ENCODE results near the gene MEIS2. TPM values are rescaled to one million over a fixed set of nuclear protein-coding genes. Genes with fewer than 3 reads are reported as not detected.

Gene MEIS2
- total RNA-seq (326 and 432 TPM in 2 replicates), polyA plus RNA-seq (224 and 249 TPM in 2 replicates)

DNA sequence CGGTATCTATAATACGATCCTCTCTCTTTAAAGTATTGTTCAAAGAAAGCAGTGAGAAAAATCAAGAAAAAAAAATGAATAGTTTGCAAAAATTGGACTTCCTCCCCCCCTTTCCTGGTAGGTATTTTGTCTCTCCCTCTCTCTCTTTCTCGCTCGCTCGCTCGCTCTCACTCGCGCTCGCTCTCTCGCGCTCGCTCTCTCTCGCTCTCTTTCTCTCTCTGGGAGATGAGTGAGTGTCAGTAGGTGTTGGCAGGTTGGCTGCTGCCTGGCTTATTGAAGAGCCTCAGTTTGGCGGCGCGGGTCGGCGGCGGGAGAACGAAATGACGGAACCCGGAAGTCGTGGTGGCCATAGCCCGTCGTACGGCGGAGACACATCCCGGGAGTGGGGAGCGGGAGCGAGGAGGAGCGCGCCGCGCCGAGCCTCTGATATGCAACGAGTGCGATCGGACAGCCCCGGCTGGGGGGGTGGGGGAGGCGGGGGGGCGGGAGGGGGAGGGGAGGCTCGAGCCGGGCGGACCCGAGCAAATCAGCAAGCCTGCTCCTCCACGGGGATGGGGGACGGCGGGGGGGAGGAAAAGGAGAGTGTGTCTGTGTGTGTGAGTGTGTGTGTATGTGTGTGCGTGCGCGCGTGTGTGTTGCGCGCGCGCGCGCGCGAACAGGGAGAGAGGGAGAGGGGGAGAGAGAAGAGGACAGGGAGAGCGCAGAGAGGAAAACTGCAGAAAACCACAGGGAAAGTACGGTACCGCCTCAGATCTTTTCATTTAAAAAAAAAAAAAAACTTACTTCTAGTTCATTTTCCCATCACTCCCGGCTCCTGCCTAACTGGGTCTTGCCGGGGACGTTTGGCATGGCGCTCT is at the start of gene MEIS2:
Gene MEIS2 (minus strand): TSS at position 441 of the 857 bp plus-strand sequence. CDS start 1,083 bp downstream, outside the sequence.
- peak; percentile 98 for DNase-seq (ENCODE audit: low read depth in 1 of 2, low spot score in 1 of 2)
- Histone ChIP-seq H3K27me3 (no peaks in the 10 kb centered on the region), H3K27ac (peak within 1 kb of the TSS; percentile 97), H3K4me3 (peak within 1 kb of the TSS; percentile 98), H3K4me1 (ENCODE audit: low read depth) (no peaks in the 10 kb centered on the region), H3K36me3 (peaks cover 26% of the 10 kb centered on the region), H3K9me3 (ENCODE audit: low read depth) (no peaks in the 10 kb centered on the region)
- TF ChIP-seq, protein P1, sequence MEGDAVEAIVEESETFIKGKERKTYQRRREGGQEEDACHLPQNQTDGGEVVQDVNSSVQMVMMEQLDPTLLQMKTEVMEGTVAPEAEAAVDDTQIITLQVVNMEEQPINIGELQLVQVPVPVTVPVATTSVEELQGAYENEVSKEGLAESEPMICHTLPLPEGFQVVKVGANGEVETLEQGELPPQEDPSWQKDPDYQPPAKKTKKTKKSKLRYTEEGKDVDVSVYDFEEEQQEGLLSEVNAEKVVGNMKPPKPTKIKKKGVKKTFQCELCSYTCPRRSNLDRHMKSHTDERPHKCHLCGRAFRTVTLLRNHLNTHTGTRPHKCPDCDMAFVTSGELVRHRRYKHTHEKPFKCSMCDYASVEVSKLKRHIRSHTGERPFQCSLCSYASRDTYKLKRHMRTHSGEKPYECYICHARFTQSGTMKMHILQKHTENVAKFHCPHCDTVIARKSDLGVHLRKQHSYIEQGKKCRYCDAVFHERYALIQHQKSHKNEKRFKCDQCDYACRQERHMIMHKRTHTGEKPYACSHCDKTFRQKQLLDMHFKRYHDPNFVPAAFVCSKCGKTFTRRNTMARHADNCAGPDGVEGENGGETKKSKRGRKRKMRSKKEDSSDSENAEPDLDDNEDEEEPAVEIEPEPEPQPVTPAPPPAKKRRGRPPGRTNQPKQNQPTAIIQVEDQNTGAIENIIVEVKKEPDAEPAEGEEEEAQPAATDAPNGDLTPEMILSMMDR (IDR thresholded peaks at IDR 0.05; ENCODE audit: low read depth, low read length): no peak

DNA sequence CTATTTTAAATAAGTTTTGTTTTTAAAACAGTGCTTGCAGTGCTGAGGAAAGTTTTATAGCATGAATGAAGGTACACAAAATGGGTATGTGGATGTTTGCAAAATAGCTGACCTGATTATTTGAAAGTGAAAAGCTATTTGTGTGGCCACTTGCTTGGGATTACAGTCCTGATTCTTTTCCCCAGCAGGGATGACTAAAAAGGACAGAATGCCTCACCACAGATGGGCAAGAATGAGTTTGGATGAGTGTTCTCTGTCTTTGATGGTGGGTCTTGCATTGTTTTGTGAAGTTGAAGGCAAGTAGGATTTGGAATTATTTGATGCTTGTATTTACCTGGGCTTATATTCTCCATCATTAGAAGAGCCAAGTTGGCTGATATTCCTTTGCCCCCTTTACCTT is 48.8 kb upstream of the MEIS2 start:
- Histone ChIP-seq H3K36me3 (no peaks in the 10 kb centered on the region), H3K27ac (no peak overlapping the region), H3K4me3 (no peak overlapping the region), H3K27me3 (no peaks in the 10 kb centered on the region), H3K9me3 (ENCODE audit: low read depth) (no peaks in the 10 kb centered on the region), H3K4me1 (ENCODE audit: low read depth) (peaks cover 3% of the 10 kb centered on the region)
- TF ChIP-seq, protein P1 (IDR thresholded peaks at IDR 0.05; ENCODE audit: low read depth, low read length): no peak
- DNase-seq (ENCODE audit: low read depth in 1 of 2, low spot score in 1 of 2): no peak

DNA sequence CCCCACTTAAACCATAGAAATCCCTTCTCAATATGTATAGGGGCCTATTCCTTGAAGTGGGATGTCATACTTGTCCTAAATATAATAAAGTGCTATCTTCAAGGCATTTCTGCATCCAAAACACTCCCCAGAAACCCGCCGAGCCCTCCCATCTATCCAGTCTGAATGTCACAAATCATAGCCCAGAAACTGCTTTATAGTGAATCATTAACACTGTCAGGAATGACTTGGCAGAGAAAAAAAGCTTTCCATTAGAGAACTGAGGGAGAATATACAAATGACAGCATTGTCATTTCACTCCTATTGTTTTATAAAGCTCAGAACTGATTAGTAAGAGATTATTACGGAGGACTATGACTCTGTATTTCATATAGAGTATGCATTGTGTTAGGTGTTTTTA is 48.4 kb upstream of the MEIS2 start:
- DNase-seq (ENCODE audit: low read depth in 1 of 2, low spot score in 1 of 2): no peak
- TF ChIP-seq, protein P1 (IDR thresholded peaks at IDR 0.05; ENCODE audit: low read depth, low read length): no peak
- H3K36me3 ChIP-seq: no peaks in the 10 kb centered on the region
- no peaks in the 10 kb centered on the region for H3K9me3 ChIP-seq (ENCODE audit: low read depth)
- H3K4me3 ChIP-seq: no peak overlapping the region
- no peaks in the 10 kb centered on the region for H3K27me3 ChIP-seq
- peaks cover 3% of the 10 kb centered on the region for H3K4me1 ChIP-seq (ENCODE audit: low read depth)
- no peak overlapping the region for H3K27ac ChIP-seq

DNA sequence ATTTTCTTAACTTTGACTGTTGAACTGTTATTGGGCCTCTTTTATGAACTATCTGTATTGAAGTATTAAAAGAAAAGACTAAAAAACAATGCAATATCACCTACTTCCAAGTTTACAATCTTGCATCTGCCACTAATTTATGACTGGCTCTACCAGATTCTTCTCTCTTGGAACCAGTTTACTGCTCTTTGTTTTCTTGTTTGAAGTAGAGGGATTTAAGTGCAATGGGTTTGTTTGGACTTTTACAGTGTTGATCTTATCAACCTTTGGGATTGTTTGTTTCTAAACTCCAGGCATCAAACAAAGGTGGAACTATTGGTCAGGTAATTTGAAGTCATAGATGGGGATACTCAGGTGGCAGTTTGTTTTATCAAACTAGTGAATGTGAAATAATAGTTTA is 43.0 kb upstream of the MEIS2 start:
- no peaks in the 10 kb centered on the region for H3K9me3 ChIP-seq (ENCODE audit: low read depth)
- H3K27me3 ChIP-seq: no peaks in the 10 kb centered on the region
- DNase-seq (ENCODE audit: low read depth in 1 of 2, low spot score in 1 of 2): no peak
- no peaks in the 10 kb centered on the region for H3K36me3 ChIP-seq
- no peaks in the 10 kb centered on the region for H3K4me1 ChIP-seq (ENCODE audit: low read depth)
- TF ChIP-seq, protein P1 (IDR thresholded peaks at IDR 0.05; ENCODE audit: low read depth, low read length): no peak
- H3K4me3 ChIP-seq: no peak overlapping the region
- H3K27ac ChIP-seq: no peak overlapping the region

DNA sequence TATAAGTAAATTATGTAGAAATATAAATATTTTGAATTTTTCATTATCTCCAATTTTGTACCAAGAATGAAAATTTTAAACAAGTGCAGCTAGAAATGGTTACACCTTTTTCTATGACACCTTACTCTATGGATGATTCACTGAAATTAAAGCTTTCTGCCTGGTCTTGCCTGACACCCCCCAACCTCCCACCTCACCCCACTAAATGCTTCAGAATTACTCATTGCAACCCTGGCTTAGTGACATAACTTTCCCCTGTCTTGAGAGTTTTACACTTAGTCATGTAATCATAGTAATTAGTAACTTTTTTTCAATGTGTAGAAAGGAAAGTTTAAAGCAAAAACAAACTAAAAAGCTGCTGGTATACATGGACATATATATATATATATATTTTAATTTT is 42.0 kb upstream of the MEIS2 start:
- no peak for DNase-seq (ENCODE audit: low read depth in 1 of 2, low spot score in 1 of 2)
- H3K36me3 ChIP-seq: no peaks in the 10 kb centered on the region
- TF ChIP-seq, protein P1 (IDR thresholded peaks at IDR 0.05; ENCODE audit: low read depth, low read length): no peak
- H3K27me3 ChIP-seq: no peaks in the 10 kb centered on the region
- no peak overlapping the region for H3K4me3 ChIP-seq
- H3K27ac ChIP-seq: no peak overlapping the region
- H3K9me3 ChIP-seq (ENCODE audit: low read depth): no peaks in the 10 kb centered on the region
- H3K4me1 ChIP-seq (ENCODE audit: low read depth): no peaks in the 10 kb centered on the region
